ENCODE data around the gene LEFTY1.

LEFTY1 gene

DNA sequence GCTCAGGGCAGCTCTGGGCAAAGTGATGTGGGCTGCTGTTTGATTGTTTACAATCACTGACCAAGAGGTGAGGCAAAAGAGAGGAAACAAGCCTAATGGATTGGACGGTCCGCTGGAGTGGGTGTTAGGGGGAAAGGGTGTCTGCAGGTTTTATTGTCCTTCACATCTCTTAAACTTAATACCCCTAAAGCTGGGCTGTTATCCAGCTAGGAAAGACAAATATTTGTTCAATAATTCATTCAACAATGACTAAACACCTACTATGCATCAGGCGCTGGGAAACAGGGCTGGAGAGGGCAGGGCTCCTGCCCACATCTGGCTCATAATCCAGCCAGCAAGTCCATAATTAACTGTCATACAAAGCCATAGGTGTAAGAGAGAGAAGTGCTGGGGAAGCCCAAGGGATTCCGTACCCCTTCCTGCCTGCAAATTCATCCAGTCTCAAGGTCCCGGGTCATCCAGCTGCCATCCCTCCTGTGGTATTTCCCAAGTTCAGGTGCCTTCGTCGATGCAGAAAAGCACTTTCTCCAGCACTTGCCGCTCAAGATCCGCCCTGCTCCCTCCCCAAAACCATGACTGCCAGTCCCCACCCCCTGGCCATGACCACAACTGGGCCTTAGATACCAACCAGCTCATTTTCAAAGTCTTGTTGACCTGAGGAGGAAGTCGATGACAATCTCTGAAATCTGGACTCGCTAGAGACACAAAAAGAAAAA lies 17.4 kb downstream of the LEFTY1 start:
- no peak for DNase-seq

DNA sequence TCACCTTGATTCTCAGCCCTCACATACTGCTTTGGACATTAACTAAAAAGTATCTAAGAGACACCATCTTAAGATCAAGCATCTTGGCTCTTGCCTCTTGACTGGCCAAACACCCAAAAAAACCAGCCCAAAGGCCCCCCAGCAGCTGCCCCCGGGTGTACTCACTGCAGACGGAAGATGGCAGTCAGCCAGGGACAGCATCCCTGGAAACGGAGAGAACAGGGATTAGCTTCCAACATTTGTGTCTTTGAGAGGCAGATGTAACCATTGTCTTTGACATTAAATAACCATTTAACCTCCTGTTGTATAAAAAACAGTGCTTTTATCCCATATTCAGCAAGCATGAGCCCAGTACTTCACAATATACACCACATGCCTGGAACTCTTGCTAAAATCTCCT lies 18.0 kb downstream of the LEFTY1 start:
- no peak for DNase-seq

DNA sequence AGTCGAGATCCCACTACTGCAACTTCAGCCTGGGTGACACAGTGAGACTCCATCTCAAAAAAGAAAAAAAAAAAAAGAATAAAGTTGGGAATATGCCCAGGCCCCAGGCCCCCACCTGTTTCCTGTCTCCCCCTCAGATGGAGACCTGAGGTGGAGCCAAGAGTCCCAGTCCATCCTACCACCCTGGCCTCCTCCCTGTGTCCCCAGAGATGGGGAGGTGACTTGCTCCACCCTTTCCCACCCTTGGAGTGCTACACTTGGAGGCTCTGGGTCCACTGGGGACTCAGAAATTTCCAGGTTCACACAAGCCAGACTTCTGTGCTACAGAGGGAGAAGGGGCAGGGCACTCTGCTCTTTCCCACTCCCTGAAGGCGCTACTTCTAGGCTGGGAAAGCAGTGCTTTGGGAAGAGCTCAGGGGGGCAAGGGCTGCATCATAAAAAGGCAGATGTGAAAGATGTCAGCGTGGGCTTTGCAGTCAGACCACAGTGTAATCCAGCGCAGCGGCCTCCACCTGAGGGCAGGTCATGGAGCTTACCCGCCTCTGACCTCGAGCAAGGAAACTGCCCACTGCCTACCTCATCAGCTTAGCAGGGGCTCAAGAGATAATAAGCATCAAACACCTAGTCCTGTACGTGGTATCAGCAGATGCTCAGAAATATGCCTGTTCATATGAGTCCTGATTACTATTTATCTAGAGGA lies 20.2 kb downstream of the LEFTY1 start:
- DNase-seq: no peak

DNA sequence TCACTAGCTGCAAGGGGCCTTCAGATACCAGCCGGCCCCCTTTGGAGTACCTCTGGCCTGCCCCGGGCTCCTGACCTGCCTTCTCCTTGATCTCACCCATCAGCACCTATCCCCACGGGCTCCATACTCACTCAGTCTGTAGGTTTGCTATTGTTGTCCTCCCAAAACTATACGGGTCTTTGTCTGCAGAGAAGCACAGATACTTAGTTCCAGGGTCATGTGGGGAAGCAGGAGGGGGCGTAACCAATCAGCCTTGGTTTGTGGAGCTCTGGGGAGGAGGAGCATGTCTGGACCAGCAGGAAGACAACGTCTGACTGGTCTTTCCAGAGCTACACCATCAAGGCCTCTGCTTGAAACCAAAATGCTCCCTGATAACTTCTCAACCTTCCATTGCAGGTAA lies 22.0 kb downstream of the LEFTY1 start:
- no peak for DNase-seq

DNA sequence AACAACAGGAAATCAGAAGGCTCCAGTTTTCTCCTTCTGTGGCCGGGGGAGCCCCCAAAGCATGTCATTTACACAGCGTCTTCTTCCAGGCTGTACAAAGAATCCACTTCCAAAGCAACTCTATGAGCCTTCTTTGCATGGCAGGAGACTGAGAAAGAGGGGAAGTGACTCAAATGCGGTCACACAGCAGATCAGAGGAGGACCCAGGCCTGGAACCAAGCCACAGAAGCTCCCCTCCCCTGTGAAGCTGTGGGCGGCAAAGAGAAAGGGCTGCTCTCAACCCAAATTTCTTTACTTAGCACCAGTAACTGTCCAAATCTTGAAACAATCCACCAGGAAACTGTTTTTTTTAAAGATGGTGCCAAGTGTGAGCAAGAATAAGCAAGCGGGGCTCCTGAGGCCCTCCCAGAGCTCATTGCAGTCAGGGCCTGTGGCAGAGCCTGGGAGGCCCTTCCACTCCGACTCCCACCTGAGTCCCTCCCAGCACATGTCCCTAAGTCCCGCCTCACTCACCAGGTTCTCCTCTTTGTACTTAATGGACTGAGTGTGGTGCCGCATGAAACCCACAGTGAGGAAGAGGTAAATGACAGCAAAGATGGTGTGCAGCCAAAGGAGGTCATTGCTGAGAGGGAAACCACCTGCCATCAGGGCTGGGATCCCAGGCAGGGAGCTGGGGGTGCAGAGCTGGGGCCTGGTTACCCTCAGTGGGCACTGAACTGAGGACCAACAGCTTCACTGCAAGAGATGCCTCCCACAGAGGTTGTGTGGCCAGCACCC lies 22.7 kb downstream of the LEFTY1 start:
- peak; percentile 85 for DNase-seq

DNA sequence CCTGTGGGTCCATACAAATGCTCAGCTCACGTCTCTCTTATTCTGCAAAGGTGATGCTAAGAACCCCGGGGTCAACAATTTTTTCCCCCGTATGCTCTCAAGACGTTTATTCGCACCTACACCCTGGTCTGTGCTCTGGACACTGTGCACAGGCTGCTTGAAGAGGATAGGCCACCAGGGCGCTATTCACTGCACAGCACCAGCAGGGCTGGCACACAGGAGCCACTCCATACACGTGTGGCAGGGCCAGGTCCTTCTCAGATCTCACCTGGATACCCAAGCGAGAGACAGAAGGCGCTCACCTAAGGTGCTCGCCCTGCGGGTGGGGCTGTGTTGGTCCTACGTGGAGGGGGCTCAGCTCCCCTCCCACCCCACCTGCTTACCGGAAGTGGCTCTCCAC lies 23.4 kb downstream of the LEFTY1 start:
- no peak for DNase-seq

DNA sequence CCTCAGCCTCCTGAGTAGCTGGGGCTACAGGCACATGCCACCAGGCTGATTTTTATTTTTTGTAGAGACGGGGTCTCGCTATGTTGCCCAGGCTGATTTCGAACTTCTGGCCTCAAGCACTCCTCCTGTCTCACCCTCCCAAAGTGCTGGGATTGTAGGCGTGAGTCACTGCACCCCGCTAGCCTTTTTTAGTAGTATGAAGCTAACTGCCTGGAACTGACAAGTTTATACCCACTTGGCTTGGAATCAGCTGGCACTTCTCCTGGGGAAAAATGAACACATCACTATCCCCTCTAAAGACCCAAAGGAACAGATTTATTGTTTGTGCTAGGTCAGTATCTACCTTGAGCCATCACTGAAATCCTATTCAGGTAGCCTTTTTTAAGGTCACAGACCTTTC lies 25.8 kb downstream of the LEFTY1 start:
- DNase-seq: no peak

DNA sequence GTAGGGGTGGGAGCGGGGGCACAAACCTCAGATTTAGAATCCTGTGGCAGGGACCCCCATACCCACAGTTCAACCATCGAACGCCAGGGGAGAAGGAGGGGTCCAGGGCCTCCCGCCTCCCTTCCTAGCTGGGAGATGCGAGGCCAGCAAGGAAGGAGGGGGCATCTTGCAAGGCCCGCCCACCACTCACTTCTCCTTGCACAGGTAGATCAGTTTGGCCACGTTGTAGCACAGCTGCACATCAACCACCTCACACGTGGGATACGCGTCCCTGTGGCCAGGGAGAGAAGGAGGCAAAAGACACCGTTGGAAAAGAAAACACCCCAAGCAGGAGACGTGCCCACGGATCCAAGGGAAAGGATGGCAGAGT lies 26.4 kb downstream of the LEFTY1 start:
- no peak for DNase-seq

DNA sequence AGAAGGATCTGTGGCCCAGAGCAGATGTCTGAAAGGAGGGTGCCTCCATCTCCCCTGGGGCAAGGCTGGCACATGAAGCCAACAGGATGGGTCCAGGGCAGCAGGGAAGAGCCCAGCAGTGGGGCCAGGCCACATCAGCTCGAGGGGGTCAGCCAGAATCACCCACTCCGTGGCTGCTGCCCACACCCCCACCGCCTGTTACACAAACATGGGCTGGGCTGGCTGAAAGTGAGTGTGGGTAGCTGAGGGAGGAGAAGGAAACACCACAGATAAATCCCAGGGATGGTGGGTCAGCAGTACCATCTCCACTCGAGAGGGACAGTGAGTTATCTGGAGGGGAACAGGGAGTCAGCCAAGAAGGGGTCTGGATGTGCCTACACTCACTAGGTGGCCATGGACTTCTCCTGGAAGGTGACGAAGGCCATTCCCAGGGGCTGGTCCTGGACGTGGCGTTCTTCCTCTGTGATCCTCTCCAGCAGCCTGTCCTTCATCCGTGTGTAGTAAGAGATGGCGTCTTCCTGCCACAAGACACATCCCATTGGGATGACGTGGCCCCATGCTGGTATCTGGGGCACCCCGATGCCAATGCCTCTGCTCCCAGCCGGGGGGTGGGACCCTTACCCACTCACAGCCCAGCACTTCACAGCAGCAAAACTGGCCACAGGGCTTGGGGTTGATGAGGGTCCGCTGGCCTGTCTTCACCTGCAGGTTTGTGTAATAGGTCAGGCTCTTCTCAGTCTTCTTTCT lies 26.9 kb downstream of the LEFTY1 start:
- no peak for DNase-seq

DNA sequence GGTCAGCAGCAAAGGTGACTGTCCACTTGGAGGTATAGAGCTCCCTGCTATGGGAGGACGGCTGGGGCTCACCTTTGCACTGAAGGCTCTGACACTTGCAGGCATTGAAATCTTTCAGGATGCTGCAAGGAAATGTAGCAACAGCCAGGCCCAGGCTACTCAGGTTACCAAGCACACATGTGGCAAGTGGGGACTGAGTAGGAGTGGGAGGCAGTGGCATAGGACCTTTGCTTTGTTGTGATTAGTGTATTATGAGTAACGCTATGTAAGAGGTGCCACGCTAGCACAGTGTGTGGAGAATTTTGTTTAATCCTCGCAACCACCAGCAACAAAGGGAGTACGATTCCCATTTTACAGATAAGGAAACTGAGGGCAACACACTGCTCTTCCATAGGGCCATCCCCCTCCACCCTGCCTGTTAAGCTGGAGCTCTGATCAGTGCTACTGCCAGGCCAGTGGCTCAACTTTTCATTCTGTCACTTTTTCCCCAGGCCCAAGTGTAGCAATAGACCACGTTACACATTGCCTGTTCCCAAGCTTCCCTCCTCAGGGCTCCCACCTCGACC lies 28.0 kb downstream of the LEFTY1 start:
- no peak for DNase-seq

DNA sequence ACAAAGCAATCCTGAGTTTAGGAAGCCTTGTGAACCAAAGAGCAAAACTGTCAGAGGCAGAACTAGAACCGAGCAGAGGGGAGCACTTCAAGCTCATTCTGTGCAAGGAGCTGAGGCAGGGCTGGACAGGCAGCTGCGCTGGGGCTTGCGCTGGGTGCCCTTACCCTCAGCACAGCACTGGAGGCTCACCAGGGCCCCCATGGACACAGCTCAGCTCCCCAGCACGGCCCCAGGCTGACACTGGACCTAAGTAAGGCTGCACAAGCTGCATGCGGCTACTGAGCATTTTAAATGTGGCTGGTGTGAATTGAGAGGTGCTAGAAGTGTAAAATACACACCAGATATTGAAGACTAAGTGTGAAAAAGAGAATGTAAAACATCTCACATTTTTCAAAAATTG lies 28.8 kb downstream of the LEFTY1 start:
- no peak for DNase-seq

DNA sequence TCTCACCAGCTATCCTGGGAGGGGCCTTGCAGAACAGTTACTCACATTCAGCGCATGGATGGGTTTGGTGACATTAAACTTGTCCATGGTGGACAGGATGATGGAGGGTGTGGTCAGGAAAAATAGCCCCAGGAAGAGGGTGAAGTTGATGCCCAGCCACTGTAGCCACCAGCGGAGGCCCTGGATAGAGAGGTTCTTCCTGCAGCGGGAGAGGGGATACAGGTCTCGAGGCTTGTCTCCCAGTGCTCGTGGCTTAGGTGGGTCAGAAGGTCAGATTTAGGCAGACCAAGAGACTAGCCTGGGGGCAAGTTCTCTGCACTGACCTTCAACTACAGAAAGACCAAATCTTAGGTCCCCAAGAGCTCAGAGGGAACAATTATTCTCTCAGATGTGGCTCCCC lies 29.8 kb downstream of the LEFTY1 start:
- no peak for DNase-seq

DNA sequence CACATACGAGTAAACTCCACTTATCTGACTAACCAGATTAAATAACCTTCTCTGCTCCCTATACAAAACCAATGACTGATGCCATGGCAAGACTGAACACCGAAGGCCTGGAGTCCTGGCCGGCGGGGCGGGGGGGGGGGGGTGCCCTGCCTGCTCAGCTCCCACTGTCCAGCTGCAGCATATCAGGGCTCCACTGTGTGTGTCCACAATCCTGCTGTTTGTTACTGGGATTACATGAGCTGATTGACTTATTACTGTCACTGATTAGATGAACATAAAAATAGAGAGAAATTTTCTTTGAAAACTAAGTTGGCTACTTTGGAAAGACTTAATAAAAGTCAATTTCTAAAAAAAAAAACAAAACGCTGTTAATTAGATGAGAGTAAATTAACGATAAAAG lies 31.7 kb downstream of the LEFTY1 start:
- no peak for DNase-seq

DNA sequence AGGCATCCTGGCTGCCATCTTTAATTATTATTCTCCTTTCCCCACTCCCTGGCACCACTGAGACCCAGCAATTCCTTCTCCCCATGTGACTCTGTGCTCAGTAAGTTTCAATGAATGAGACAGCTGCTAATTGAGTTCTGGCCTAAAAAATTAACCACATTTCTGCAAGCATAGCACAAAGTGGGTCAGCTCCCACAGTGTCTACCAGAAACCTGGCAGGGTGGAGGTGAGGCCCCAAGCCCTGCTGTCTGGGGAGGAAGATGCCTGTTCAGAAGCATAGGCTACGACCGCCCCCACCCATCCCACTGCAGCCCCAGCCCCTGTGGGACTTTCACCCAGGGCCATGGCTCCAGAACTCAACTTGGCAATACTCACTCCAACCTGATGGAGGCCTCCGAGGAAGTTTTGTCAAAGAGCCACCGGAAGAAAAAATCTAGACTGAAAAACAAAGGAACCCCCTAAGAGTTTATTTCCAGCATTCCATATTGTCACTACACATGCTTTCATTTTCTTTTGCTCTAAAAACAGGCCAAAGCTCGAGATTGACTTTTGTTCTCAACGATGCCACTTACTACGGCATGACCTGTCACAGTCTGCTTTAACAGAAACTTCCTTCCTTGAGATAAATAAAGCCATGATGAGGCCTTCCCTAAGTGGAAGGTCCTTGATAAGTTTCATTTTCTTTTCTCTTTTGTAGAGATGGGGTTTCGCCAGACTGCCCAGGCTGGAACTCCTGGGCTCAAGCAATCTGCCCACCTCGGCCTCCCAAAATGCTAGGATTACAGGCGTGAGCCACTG lies 33.2 kb downstream of the LEFTY1 start:
- DNase-seq: peak; percentile 39

DNA sequence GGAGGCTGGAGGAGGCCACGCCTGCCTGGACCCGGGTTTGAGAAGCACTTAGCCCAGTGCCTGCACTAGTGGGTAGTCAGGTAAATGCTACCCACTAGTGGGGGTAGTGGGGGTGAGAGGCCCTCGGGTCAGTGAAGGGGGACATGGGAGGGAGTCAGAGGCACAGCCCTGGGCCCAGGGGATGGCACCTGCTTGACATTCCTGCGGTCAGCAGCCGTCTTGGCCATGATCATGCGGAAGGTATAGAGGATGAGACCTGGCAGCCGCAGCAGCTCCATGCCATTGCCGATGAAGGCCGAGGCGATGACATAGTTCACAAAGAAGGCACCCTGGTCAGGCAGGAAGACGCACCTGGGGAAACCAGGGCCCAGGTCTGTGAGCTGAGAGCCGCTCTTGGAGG lies 35.5 kb downstream of the LEFTY1 start:
- DNase-seq: no peak

DNA sequence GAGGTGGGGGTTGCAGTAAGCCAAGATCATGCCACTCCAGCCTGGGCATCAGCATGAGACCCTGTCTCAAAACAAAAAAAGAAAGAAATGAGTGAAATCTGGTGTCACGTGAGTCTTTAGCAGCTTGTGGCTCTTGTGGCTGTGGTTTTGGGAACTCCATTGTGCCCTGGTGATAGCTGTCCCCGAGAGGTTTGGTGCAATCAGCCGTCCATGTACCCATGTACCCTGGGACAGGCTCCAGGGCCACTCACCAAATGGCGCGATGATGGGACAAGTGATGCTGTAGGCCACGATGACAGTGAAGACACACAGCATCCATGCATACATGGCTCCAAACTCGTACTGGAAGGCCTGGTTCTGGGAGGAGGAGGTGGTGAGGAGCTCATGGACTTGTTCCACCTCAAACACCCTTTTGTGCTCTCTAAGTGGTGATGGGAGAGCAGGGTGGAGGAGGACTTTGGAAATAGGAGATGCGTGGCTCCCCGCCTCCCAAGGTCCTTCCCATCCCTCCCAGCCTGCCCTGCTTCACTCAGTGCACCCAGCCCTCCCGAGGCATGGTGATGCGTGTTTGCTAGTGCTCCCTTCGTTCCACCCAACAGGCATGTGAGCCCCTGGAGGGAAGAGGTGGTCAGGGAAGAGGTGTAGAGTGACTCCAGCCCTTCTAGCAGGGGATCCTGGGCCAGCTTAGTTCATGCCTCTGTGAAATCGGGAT lies 36.4 kb downstream of the LEFTY1 start:
- DNase-seq: no peak

DNA sequence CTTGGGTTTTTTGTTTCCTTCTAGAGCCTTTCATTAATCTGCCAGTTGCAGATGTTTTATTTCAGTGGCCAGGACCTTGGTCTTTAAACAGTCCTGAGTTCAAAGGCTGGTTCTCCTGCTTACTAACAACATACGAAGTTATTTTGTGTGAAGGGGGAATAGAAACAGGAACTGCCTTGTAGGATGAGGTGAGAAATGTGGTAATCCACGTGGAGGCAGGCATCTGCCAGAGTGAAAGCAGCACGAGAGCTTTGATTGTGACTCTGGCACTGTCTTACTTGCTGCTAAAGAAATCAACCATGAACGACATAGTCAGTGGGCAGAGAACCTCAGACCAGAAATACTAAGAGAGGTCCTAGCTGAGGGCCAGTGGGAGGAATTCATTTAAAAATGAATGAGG lies 37.1 kb downstream of the LEFTY1 start:
- DNase-seq: peak; percentile 53

DNA sequence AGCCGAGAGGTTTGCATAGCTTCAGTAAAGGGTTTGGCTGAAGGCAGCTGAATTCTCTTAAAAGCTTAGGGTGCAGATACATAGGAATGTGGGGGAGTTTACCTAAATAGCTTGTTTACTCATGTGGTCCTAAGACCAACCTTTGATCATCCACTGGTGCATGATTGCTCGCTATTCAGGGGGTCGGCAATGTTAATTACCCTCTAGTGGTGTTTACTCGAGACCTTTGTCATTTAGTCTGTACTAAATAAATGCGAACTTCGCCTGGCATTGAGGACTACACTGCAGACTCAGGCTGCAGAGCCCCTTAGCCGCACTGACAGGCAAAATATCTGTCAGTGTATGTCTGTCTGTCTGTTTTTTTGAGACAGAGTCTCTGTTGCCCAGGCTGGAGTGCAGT lies 38.6 kb downstream of the LEFTY1 start:
- DNase-seq: no peak

DNA sequence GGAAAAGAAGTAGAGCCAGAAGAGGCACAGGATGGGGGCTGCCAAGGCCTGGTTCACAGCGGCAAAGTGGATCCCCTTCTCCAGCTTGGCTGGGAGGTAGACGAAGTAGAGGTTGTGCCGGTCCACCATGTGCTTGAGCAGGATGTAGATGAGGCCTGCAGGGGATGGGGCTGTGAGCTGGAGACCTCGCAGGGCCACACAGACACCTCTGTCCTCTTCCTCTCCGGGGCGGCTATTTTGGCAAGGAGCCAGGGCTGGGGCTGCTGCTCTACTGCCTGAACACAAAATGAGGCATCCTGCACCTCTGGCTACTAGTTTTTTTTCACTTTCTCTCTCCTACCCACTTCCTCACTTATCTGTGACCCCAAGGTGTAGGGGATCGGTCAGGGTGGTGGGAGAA lies 39.0 kb downstream of the LEFTY1 start:
- DNase-seq: no peak

DNA sequence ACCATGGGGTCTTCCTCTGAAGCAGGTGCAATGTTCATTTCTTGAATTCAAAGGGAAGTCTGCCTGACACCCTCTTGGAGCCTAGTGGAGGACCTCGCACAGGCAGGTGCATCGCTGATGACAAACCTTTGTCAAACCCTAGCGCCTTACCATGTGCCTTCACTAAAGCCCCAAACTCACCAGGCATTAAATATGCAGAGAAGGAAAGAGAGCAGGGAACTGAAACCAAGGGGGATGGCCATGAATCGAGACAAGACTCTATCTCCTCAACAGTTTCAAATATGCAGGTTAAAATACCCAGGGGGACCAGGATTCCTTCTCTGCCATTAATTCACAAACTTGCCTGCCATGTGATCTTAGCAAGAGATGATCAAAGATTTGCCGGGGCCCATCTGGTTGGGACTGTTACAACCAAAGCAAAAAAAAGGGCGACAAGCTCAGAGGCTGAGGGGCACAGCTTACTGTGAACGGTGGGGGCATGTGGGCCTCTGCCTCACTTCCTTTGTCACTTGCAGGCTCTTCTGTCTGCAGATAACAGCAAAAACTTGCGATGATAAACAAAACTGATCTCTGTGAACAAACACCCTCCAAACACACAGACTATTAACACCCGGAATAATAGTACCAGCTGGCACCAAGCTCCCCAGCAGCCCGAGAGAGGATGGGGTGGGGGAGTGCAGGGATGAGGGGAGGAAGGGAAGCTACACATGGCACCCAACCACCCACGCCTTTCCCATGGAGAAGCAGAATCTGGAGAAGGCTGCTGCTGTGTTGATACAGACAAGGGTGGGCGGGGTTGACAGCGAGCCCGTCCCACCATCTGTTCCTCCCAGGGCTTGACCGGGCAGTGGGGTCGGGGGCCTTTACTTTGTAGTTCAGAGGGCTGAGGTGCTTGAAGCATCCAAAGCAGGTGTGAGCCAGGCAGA lies 40.7 kb downstream of the LEFTY1 start:
- no peak for DNase-seq

All from suppressor macrophage treated with lipopolysaccharide for 4 hours (primary cell).